Panc1 (cell line): ENCODE results near the gene RNF7.

Experiments
- POLR2AphosphoS5 ChIP-seq: IDR thresholded peaks from 2 replicates; pipeline ENCODE4 v1.6.1; 2012; ENCODE audit warnings: mild to moderate bottlenecking, low read depth, low read length, moderate library complexity
- TF ChIP-seq, protein P1 (sequence below): fragments of 450-650 bp; IDR thresholded peaks from 2 replicates; pipeline ENCODE4 v1.5.1; 2017; ENCODE audit warnings: mild to moderate bottlenecking
- TF ChIP-seq, protein P2 (sequence below), 2 experiments: IDR thresholded peaks; 2 replicates each; pipeline ENCODE4 v1.6.1; 2011 to 2012; ENCODE audit warnings: low read depth in 2 of 2, control low read depth in 1 of 2, low read length in 1 of 2, mild to moderate bottlenecking in 1 of 2, moderate library complexity in 1 of 2; ENCODE audit not compliant: insufficient read depth in 1 of 2

DNA sequence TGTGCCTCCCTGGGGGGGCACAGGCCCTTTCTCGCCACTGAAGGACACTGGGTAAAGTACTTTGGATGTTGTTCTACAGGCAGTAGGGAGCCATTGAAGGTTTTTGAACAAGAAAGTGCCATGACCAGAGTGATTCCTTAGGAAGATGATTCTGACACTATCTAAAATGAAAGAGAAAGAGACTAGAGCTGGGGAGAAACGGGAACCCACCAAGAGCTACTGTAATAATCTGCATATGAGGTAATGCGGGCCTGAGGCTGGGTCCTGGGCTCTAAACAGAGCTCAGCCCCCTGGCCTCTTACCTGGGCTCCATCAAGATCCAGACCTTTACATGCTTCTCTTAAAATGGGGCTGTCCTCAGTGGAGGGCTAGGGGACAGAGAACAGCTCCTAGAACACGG, 50.1 kb downstream of the RNF7 start:
- TF ChIP-seq, protein P1, sequence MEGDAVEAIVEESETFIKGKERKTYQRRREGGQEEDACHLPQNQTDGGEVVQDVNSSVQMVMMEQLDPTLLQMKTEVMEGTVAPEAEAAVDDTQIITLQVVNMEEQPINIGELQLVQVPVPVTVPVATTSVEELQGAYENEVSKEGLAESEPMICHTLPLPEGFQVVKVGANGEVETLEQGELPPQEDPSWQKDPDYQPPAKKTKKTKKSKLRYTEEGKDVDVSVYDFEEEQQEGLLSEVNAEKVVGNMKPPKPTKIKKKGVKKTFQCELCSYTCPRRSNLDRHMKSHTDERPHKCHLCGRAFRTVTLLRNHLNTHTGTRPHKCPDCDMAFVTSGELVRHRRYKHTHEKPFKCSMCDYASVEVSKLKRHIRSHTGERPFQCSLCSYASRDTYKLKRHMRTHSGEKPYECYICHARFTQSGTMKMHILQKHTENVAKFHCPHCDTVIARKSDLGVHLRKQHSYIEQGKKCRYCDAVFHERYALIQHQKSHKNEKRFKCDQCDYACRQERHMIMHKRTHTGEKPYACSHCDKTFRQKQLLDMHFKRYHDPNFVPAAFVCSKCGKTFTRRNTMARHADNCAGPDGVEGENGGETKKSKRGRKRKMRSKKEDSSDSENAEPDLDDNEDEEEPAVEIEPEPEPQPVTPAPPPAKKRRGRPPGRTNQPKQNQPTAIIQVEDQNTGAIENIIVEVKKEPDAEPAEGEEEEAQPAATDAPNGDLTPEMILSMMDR, result no peak
- TF ChIP-seq, protein P2, sequence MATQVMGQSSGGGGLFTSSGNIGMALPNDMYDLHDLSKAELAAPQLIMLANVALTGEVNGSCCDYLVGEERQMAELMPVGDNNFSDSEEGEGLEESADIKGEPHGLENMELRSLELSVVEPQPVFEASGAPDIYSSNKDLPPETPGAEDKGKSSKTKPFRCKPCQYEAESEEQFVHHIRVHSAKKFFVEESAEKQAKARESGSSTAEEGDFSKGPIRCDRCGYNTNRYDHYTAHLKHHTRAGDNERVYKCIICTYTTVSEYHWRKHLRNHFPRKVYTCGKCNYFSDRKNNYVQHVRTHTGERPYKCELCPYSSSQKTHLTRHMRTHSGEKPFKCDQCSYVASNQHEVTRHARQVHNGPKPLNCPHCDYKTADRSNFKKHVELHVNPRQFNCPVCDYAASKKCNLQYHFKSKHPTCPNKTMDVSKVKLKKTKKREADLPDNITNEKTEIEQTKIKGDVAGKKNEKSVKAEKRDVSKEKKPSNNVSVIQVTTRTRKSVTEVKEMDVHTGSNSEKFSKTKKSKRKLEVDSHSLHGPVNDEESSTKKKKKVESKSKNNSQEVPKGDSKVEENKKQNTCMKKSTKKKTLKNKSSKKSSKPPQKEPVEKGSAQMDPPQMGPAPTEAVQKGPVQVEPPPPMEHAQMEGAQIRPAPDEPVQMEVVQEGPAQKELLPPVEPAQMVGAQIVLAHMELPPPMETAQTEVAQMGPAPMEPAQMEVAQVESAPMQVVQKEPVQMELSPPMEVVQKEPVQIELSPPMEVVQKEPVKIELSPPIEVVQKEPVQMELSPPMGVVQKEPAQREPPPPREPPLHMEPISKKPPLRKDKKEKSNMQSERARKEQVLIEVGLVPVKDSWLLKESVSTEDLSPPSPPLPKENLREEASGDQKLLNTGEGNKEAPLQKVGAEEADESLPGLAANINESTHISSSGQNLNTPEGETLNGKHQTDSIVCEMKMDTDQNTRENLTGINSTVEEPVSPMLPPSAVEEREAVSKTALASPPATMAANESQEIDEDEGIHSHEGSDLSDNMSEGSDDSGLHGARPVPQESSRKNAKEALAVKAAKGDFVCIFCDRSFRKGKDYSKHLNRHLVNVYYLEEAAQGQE (IDR thresholded peaks at IDR 0.05; ENCODE audit: insufficient read depth in 1 of 2, low read depth in 2 of 2, low read length in 1 of 2), result no peak
- no peak for TF ChIP-seq POLR2AphosphoS5
